Measurements from ENCODE around the gene CREBZF.

Gene CREBZF, protein sequence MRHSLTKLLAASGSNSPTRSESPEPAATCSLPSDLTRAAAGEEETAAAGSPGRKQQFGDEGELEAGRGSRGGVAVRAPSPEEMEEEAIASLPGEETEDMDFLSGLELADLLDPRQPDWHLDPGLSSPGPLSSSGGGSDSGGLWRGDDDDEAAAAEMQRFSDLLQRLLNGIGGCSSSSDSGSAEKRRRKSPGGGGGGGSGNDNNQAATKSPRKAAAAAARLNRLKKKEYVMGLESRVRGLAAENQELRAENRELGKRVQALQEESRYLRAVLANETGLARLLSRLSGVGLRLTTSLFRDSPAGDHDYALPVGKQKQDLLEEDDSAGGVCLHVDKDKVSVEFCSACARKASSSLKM

DNA sequence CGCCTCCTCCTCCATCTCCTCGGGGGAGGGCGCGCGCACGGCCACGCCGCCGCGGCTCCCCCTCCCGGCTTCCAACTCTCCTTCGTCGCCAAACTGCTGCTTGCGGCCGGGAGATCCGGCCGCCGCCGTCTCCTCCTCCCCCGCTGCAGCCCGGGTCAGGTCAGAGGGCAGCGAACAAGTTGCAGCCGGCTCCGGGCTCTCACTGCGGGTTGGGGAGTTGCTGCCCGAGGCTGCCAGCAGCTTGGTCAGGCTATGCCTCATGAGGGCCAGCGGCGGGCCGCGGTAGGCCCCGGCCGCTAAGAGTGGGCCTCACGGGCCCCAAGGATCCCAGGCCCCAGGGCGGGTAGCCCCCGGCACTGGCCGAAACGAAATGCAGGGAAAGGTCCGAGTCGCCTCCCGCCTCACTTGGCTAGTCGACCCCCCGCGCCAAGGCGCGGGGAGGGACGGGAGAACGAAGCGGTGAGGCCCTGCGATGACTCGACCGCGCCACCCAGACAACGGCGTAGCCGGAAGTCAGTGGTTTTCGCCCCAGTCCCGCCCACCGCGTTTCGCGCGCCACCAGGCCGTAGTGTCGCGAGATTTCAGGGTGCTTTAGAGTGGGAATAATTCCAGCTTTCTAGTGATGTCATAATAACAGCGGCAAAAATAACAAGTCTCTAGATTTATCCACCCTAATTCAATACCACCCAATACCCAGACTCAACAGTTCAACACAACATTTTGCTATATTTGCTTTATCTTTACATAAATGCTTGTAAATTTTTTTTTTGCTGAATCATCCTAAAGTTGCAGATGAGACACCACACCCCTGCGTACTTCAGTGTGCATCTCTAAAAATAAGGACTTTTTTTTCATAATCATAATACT, at the start of gene CREBZF:
Gene CREBZF, minus strand, starts transcription at position 515 of the 867 bp plus-strand sequence. Its CDS starts 254 bp downstream, at position 261.
- peak; percentile 88 for DNase-seq (ENCODE audit: low read depth, low spot score)

DNA sequence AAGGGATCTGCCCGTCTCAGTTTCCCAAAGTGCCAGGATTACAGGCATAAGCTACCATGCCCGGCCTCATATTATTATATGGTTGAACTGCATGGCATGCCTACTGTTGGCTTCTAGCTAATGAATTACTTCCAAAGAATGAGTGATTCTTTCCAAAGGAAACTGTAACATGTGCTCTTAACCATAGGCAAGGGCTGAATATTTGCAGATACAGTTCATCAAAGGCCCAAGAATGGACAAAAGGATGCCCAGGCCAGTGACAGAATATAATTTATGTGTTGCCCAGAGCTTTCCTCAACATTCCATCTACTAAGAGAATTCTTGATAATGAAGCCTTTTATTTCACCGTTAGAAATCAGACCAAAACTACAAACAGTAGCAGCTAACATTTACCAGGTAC, 48.0 kb upstream of the CREBZF start:
- no peak for DNase-seq (ENCODE audit: low read depth, low spot score)

DNA sequence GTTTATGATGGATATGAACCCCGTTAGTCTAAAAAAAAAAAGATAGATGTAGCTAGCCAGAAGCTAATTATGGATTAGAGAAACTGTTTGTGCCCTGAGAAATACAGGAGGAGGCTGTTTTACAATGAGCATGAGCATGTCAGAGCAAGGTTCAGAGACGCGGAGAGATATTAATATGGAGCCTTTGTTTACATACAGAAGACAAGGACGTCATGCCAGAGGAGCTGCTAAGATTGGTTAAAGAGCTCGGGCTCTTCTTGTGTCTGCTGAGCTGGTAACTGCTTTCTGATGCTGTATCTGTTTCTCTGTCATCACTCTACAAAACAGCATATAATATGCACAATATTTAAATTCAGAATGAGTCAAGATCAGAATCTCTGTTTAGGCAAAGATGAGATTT, 46.0 kb upstream of the CREBZF start:
- DNase-seq (ENCODE audit: low read depth, low spot score): no peak

DNA sequence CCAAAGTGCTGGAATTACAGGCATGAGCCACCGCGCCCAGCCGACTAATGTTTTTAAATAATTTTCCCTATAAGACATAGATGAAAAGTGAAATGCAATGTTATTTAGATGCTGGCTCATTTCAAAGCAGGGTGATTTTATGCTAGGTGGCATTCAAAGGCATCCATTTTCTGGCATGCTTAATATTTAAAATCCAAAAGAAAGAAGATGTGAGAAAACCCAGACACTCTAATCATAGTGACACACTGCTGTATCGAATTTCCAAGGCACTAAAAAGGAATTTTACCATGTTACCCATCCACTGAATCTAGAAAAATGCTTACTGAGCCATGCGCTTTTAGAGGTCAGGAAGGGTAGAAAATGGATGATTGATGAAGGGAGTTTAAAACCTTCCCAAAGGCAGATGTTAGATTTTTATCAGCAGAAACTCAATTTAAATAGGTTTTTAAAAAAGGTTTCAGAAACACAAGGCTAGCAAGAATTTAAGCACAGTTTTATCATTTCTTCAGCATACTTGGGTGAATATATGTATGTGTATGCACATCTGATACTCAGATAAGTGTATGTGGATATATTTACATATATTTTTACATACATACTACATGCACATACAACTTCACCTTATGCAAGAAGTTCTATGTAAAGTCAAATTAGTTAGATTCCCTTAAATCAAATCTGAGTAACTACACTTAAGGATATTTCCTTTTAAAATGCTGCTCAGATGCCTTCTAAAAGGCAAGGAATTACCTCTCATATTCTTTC, 45.2 kb upstream of the CREBZF start:
- DNase-seq (ENCODE audit: low read depth, low spot score): no peak

DNA sequence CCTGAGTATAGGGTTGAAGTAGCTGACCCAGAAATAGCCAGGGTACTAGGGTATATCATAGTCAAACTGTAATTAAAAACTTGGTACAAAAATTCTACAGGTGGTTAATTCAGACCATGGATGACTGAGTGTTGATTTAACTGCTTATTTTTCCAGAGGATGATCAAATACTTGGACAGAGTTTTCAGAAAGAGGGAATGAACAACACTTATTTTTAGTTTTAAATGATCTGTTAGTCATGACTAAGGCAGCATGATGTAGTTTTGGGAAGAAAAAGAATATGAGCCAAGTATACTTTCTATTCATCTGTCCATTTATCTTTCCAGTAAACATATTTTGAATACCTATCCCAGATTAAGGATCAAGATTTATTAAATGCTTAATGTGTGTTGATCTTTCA, 40.9 kb upstream of the CREBZF start:
- DNase-seq (ENCODE audit: low read depth, low spot score): no peak

DNA sequence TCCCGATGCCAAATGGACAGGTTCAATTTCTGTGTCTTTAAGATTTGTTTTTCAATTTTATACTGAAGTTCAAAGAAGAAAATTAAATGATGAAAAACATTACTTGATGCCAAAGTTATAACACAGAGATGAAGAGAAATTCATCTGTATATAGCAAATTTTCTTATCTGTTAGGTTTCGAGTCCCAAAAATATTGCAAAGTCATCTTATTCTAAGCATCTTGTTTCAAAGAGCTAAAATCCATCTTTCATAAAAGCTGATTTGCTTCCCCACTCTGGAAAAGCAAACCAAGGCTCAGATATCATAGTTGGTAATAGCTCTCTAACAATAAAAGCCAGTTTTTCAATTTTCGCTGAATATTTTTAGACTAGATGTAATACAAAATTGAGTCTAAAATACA, 40.0 kb upstream of the CREBZF start:
- no peak for DNase-seq (ENCODE audit: low read depth, low spot score)

DNA sequence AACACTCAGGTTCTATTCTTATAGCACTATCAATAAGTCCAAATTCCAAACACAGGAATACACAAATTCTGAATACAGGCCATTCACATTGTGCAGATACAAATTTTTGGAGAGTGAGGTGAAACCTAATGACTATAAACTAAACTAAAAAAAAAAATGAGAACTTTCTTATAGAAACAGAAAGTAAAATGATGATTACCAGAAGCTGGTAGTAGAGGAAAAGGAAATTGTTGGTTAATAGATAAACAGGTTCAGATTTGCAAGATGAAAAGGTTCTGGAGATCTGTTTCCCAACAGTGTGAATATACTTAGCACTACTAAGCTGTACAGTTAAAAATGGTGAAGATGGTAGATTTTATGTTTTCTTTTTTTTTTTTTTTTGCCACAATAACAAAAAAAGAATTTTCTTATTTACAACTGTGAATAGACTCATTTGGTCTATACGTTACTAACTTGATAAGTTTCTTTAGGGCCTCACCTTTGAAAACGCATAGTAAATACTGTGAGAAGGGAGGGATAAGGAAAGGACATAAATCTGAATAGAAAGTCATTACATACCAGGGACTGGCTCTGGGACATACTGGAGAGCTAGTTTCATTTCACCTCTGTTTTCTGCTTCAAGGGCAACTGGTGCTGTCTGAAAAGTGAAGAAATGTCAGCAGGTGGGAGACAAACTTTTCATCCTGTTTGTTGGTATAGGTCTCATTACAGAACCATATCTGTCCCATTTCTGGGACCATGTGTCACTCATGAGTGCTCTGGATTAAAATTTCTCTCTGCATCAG, 35.2 kb upstream of the CREBZF start:
- no peak for DNase-seq (ENCODE audit: low read depth, low spot score)

DNA sequence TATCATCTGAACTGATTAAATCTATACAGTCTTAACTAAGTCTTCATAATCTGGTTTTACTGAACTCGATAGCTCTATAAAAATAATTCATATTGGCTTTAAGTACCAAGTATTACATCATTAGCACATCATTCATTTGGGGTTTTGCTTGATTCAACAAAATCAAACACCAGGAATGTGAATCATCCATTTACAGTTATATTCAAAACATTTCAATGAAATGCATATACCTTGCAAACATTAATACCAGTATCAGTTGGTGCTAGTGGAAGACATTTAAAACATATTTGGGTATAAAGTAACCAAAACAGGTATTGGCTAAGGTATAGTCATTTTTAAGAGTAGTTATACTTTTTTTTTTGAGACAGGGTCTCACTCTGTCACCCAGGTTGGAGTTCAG, 33.3 kb upstream of the CREBZF start:
- no peak for DNase-seq (ENCODE audit: low read depth, low spot score)

DNA sequence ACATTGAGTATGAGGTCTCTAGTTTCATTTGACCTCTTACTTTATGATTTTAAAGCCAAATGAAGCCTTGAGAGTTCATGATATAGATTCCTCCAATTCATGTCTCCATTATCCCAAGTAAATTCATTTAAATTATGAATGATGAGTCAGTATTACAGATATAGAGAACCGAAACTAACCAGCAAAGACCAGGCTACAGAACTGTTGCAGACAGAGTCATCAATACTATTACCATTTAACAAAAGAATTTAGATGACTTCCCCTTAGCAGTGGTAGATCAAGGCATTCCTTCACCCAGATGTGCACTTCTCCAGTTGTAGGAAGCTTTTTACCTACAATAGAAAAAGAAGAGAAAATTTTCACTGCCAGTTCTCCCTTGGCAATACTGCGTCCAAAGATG, 32.8 kb upstream of the CREBZF start:
- DNase-seq (ENCODE audit: low read depth, low spot score): no peak

DNA sequence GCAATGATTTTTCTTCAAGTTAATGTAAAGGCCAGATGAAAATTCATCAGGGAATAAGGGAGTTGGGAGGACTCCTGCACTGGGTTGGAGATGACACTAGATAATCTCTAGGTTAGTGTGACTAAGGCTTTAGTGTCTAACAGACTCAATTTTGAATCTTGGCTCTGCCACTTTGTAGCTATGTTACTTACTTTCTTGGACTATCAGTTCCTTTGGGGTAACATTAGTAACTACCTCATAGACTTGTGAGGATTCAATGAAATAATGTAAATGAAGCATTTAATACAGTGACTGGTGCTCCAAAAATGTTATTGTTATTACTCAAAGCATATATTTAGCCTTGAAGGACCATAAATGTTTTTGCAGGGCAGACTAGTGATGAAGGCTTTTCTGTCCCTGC, 30.6 kb upstream of the CREBZF start:
- no peak for DNase-seq (ENCODE audit: low read depth, low spot score)

DNA sequence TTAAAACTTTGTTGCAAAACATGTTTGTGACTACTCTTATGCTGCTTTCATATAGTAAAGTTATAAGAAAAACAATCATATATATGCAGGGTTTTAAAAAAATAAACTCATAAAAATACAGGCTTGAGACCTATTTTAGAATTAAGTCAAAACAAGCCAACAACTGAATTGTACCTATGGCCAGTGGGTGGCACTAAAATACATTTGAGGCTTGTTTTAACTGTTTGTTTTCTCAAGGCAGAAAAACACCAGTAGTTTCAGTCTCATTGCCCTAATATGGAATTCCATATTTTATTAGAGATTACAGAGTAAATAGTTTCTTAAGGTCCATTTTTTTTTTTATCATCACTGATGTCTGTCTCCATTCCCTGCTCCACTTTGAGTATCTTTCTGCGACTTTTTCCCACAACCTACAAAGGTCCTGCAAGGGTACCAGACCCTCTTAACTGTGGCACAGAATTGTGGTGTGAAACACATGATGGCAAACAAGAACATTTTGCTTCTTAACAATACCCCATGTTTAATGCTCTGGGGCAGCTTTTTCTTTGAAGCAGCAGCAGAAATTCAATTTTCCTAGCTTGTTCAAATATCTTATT, 29.6 kb upstream of the CREBZF start:
- no peak for DNase-seq (ENCODE audit: low read depth, low spot score)

DNA sequence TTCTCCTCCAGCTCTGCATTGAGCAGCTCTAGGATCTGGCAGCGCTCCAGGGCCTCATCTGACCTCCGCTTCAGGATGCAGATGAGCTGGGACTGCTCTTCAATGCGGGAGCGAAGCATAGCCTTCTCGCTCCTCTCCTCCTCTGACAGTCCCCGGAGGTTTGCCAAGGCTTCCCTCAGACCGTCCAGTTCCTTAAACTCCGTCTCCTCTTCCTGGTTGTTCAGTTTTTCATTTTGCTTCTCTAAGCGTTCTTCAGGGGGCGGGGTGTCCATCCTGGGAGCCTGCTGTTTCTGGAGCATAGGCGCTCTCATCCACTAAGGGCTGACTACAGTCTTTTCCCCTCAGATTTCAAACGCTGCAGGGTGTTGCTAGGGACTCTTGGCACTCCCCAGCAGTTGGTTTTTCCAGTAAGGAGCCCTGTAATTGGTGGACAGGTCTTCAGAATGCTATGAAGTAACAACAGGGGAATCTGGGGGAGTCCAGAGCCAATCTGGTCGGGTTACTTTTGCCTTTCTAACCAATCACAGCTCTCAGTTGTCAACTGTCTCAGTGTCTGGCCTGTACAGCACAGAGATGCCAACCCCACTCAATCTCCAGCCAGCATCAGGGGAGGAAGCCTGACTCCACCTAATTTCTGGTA, 21.0 kb upstream of the CREBZF start, which contains the start of gene CCDC89:
Gene CCDC89, minus strand, starts transcription at position 376 of the 640 bp plus-strand sequence. Its CDS starts 65 bp downstream, at position 311.
- peak; percentile 73 for DNase-seq (ENCODE audit: low read depth, low spot score)

DNA sequence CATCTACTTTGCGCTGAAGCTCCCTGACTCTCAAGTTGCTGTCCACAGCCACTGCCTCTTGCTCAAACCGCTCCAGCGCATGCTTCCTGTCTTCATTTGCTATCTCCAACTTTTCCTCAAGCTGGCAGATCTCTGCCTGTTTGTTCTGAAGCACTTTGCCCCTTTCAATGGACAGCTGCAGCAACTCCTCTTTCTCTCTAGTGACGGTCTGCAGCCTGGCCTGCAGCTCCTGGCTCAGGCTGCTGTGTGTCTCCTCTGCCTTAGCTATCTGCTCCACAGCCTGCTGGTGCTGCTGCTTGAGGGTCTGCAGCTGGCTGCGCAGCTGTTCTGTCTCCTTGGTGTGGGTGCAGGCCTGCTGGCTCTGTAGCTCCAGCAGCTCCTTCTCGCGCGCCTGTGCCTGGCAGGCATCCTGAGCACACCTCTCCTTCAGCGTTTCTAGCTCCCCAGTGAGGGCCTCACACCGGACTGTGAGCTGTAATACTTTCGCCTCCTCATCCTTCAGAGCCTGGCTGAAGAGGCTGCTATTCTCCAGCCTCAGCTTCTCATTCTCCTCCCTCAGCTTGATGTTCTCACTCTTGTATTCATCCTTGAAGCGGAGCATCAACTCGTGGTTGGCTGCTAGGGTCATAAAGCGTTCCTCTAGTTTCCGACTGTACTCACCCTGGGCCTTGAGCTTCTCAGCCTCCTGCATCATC, 20.3 kb upstream of the CREBZF start:
- DNase-seq (ENCODE audit: low read depth, low spot score): no peak

DNA sequence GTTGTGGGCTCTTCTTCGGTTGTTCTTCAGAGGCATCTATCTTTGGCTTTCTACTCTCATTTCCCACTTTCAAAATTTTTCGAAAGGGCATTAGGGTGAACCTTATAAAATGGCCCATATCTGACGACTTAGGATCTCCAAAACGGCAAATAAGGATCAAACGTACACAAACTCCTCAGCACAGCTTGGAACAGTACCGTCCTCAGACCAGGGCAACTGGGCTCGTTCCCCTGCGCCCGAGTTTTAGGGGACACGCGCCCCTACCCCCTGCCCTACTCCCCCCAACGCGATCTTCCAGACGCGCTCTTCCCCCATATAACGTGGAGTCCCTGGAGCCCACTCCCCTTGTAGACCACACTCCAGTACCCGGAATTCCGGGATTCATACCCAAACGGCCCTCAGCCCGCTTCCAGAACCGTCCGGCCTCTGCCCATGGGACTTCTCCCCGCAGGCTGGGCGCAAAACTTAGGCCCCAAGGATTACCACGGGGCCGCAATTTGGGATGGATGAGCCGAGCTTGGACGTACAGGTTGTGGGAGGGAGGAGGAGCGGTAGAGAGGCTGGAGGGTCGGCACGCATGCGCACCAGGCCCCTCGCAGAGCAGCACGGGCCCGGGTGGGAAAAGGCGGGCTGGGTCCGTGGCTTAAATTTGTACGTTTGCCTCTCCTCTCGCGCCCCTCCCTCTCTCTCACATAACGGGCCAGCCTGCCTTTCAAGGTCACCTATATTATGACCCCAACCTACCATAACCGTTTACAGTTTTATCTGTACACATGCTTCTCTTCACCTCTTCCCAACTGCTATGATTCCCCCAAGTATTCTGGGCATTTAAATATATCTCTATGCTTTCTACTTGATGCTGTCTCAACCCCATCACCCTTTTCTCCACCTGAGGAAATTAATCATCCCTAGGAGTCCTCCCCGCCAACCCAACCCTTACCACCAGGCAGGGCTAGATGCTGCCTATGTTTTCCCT, 17.7 kb upstream of the CREBZF start:
- DNase-seq (ENCODE audit: low read depth, low spot score): no peak

DNA sequence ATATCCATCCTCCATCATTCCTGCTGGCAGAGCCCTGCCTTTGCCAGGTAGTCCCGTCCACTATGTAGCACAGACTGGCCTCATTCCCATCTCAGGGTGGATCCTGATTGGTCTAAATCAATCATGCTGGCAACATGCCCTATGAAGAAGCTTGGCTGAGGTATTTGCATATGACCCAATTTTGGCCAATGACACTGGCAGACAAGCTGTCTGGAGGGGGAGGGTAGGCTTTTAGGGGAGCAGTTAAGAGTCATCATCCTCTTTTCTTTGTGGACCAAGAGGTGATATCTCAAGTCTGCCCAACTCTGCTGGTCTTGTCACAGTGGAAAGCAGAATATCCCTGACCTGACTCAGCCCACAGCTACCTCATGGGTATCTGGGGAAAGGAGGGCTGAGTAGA, 16.0 kb upstream of the CREBZF start:
- no peak for DNase-seq (ENCODE audit: low read depth, low spot score)

DNA sequence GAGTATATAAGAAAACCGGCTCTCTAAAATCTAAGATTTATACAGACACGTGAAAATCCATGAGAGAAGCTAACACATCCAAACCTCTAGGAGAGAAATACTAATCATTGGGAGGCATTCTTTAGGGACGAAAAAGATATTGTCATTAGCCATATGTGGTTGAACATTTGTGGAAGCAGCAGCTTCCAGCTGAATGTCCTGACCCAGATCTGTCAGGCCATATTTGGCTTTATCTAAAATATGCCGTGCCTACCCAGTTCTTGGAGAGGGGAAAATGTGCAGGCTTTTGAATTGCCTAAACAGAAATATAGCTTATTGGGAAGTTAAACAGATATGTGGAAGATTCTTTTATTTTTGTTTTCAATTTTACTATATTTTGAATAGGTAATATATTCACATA, 14.6 kb upstream of the CREBZF start:
- DNase-seq (ENCODE audit: low read depth, low spot score): no peak

DNA sequence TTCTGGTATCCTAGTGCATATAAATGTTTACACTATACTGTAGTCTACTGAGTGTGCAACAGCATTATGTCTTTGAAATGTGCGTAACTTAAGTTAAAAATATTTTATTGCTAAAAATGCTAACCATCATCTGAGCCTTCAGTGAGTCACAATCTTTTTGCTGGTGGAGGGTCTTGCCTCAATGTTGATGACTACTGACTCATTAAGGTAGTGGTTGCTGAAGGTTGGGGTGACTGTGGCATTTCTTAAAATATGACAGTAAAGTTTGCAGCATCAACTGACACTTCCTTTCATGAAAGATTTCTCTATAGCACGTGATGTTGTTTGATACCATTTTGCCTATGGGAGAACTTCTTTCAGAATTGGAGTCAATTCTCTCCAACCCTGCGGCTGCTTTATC, 8.5 kb upstream of the CREBZF start:
- DNase-seq (ENCODE audit: low read depth, low spot score): no peak

DNA sequence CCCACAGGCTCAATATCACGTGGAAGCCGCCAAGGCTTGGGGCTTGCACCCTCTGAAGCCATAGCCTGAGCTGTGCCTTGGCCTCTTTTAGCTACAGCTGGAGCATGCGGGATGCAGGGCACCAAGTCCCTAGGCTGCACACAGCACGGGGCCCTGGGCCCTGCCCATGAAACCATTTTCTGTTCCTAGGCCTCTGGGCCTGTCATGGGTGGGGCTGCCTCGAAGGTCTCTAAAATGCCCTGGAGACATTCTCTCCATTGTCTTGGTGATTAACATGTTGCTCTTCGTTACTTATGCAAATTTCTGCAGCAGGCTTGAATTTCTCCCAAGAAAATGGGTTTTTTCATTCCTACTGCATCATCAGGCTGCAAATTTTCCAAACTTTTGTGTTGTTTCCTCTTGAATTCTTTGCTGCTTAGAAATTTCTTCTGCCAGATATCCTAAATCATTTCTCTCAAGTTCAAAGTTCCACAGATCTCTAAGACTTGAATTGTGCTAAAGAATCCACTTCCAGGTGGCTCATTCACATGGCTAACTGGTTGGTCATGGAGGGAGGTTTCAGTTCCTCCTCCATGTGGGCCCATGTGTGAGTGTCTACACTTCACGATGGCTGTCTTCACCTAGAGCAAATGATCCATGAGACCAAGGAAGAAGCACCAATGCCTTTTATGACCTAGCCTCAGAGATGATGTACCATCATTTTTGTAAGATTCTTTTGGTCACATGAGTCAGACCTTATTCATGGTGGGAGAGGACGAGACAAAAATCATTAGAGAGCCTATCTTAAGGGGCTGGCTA, 7.4 kb upstream of the CREBZF start:
- DNase-seq (ENCODE audit: low read depth, low spot score): no peak
